Endothelial cell of umbilical vein (primary cell): Measurements from ENCODE around the gene FAM117B. TPM values are rescaled to one million over a fixed set of nuclear protein-coding genes. Genes with fewer than 3 reads are reported as not detected.

Experiments
- BruUV-seq: library from RNA; stranded (reverse); fragments of 400-500 nt; replicated peaks from 2 replicates; lab custom pipeline; 2021; lab: Mats Ljungman, UMichigan
- CTCF ChIA-PET: fragments of 300-600, 350-600 bp; sonication (Branson Sonifier 250); formaldehyde crosslinking; loops from one replicate; lab custom pipeline; 2021; ENCODE audit warnings: antibody characterized with exemption, inconsistent platforms; lab: Charles Lee
- POLR2A ChIA-PET: fragments of 300-600, 350-600 bp; sonication (Branson Sonifier 250); formaldehyde crosslinking; loops from one replicate; lab custom pipeline; 2021; ENCODE audit warnings: antibody characterized with exemption, inconsistent platforms; lab: Charles Lee
- DNase-seq: peaks from one replicate; pipeline ENCODE4 v3.0.0-alpha.2; 2011; ENCODE audit warnings: low read depth, low spot score
- FAIRE-seq: peaks from 2 replicates; lab custom pipeline; 2011; peaks lifted over from hg19 to GRCh38; lab: Jason Lieb, UNC
- H2AFZ ChIP-seq: 2 replicates; pipeline ENCODE4 v1.6.0; 2012; ENCODE audit warnings: low read depth, low read length, control low read depth, inconsistent platforms
- H3K27ac ChIP-seq: 2 replicates; pipeline ENCODE4 v1.5.1; 2011; ENCODE audit warnings: low read depth, mild to moderate bottlenecking, control low read depth, low read length, moderate library complexity; ENCODE audit not compliant: insufficient read depth
- H3K27me3 ChIP-seq, 2 experiments: 2 replicates each; pipeline versions ENCODE4 v1.6.0 to v1.6.1; 2011; ENCODE audit warnings: low read length in 2 of 2, mixed read lengths in 1 of 2; ENCODE audit not compliant: control insufficient read depth in 2 of 2, insufficient read depth in 2 of 2
- H3K36me3 ChIP-seq, 2 experiments: 2 replicates in 1 of 2; 3 replicates in 1 of 2; pipeline ENCODE4 v1.5.1; 2011; ENCODE audit warnings: low read length in 2 of 2, mild to moderate bottlenecking in 1 of 2, moderate library complexity in 1 of 2; ENCODE audit not compliant: control insufficient read depth in 2 of 2, insufficient read depth in 2 of 2; ENCODE audit errors: extremely low read depth in 1 of 2
- H3K4me1 ChIP-seq: 3 replicates; pipeline ENCODE4 v1.5.1; 2011; ENCODE audit warnings: mild to moderate bottlenecking, low read length; ENCODE audit not compliant: control insufficient read depth, insufficient read depth; ENCODE audit errors: extremely low read depth
- H3K4me2 ChIP-seq: 2 replicates; pipeline ENCODE4 v1.6.1; 2011; ENCODE audit warnings: low read length, control low read depth, mixed read lengths; ENCODE audit not compliant: insufficient read depth
- H3K4me3 ChIP-seq, 3 experiments: fragments of 200-600 bp in 1 of 3; sonication (generic), shearing (Covaris generic) in 1 of 3; replicated peaks in 1 of 3; 2 replicates each; pipeline ENCODE4 v1.5.1; 2011 to 2016; ENCODE audit warnings: control low read depth in 3 of 3, low read length in 3 of 3, mild to moderate bottlenecking in 2 of 3, inconsistent platforms in 1 of 3, low read depth in 1 of 3, moderate library complexity in 1 of 3; ENCODE audit not compliant: insufficient read depth in 1 of 3
- H3K79me2 ChIP-seq: 2 replicates; pipeline ENCODE4 v1.6.0; 2012; ENCODE audit warnings: low read length, inconsistent platforms; ENCODE audit not compliant: control insufficient read depth, insufficient read depth
- H3K9ac ChIP-seq: replicated peaks from 2 replicates; pipeline ENCODE3; 2011; ENCODE audit warnings: low read length, control low read depth; ENCODE audit not compliant: insufficient read depth; ENCODE audit errors: extremely low read depth
- H3K9me1 ChIP-seq: replicated peaks from 3 replicates; pipeline ENCODE4 v1.6.0; 2011; ENCODE audit warnings: mild to moderate bottlenecking, low read length; ENCODE audit not compliant: control insufficient read depth, insufficient read depth; ENCODE audit errors: extremely low read depth
- H3K9me3 ChIP-seq: replicated peaks from 2 replicates; pipeline ENCODE4 v1.5.1; 2012; ENCODE audit warnings: low read length, inconsistent platforms; ENCODE audit not compliant: control insufficient read depth, insufficient read depth
- H4K20me1 ChIP-seq: replicated peaks from 2 replicates; pipeline ENCODE3; 2011; ENCODE audit warnings: mild to moderate bottlenecking, low read length; ENCODE audit not compliant: control insufficient read depth, insufficient read depth; ENCODE audit errors: extremely low read depth
- EZH2 ChIP-seq: IDR thresholded peaks from 2 replicates; pipeline ENCODE4 v1.6.1; 2012; ENCODE audit warnings: borderline replicate concordance, low read depth, mild to moderate bottlenecking, moderate library complexity, low read length, inconsistent platforms; ENCODE audit not compliant: severe bottlenecking
- FOS ChIP-seq: IDR thresholded peaks from 2 replicates; pipeline ENCODE4 v1.6.1; 2011; ENCODE audit warnings: mild to moderate bottlenecking, low read length, moderate library complexity, borderline replicate concordance; ENCODE audit not compliant: insufficient read depth
- GATA2 ChIP-seq: IDR thresholded peaks from 2 replicates; pipeline ENCODE4 v1.7.0; 2011; ENCODE audit warnings: low read depth, mild to moderate bottlenecking, moderate library complexity, mixed read lengths, low read length; ENCODE audit not compliant: insufficient read length, insufficient read depth
- JUN ChIP-seq: IDR thresholded peaks from 2 replicates; pipeline ENCODE4 v1.6.1; 2011; ENCODE audit warnings: borderline replicate concordance, low read depth; ENCODE audit not compliant: insufficient read length, insufficient read depth
- MYC ChIP-seq: IDR thresholded peaks from one replicate; pipeline ENCODE4 v1.6.1; 2011; ENCODE audit warnings: mild to moderate bottlenecking, low read depth, low read length
- POLR2A ChIP-seq: IDR thresholded peaks from 2 replicates; pipeline ENCODE4 v1.6.1; 2012; ENCODE audit warnings: low read depth, mild to moderate bottlenecking, control low read depth, low read length
- POLR2AphosphoS5 ChIP-seq: IDR thresholded peaks from 2 replicates; pipeline ENCODE4 v1.6.1; 2012; ENCODE audit warnings: low read depth, mild to moderate bottlenecking, control low read depth, low read length, moderate library complexity; ENCODE audit not compliant: insufficient read depth
- dilution Hi-C: fragments of 300-500 bp; cut with MboI; formaldehyde crosslinking; loops from one replicate; pipeline ENCODE4 v1.15.0; 2019; ENCODE audit warnings: low sequenced_read_pairs; ENCODE audit not compliant: extremely low pct_ligation_motif_present
- intact Hi-C: fragments of 100-400 bp; cut with micrococcal nuclease; formaldehyde crosslinking; loops from one replicate; pipeline ENCODE4 v1.10.0; 2022
- polyA plus RNA-seq, 4 experiments: library from polyadenylated mRNA; depleted of rRNA in 3 of 4; stranded (reverse) in 3 of 4; unstranded in 1 of 4; fragments of >200 nt; gene quantifications; 2 replicates each; pipeline versions ENCODE4 v1.2.1 to v1.2.3, GENCODE V29; 2011 to 2012; ENCODE audit warnings: missing spikeins in 1 of 4
- total RNA-seq: library from RNA; stranded (reverse); gene quantifications from 2 replicates; pipeline ENCODE4 v1.2.3, GENCODE V29; 2021
- TF ChIP-seq, protein P1 (sequence below): IDR thresholded peaks from 2 replicates; pipeline ENCODE4 v1.6.1; 2011; ENCODE audit not compliant: insufficient read depth, insufficient read length
- TF ChIP-seq, protein P2 (sequence below), 2 donors: IDR thresholded peaks; 1 replicate in 1 of 2; 2 replicates in 1 of 2; pipeline ENCODE4 v1.5.1; 2011; ENCODE audit warnings: low read length in 2 of 2, mild to moderate bottlenecking in 2 of 2, moderate library complexity in 2 of 2, control low read depth in 1 of 2, inconsistent platforms in 1 of 2, low read depth in 1 of 2; ENCODE audit not compliant: insufficient read depth in 1 of 2; ENCODE audit errors: extremely low read depth in 1 of 2

The FAM117B gene
- total and polyA plus RNA-seq, 2 donors (not counting 3 experiments of a cell fraction or from before 2014, with no cell fraction given): 1.3 to 7.0 TPM

DNA sequence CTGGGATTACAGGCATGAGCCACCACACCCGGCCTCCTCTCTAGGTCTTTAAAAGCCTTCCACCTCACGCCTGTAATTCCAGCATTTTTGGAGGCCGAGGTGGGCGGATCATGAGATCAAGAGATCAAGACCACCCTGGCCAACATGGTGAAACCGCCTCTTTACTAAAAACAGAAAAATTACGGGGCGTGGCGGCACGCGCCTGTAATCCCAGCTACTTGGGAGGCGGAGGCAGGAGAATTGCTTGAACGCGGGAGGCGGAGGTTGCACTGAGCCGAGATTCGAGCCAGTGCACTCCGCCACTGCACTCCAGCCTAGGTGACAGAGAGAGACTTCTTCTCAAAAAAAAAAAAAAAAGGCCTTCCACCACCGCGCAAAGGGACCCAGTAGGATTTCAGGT is 1.3 kb upstream of the FAM117B start:
- no peak overlapping the region for H2AFZ ChIP-seq
- CTCF ChIA-PET: interaction anchor here (3.0 kb wide), 1 partner anchor 237 kb away, joined by 11 read pairs; no protein-coding TSS in a partner anchor
- FAIRE-seq (no peak), DNase-seq (no peak)
- peaks cover 17% of the 10 kb centered on the region for H3K4me1 ChIP-seq
- no peak overlapping the region for H3K4me2 ChIP-seq
- no peak for TF ChIP-seq FOS
- TF ChIP-seq EZH2: no peak
- TF ChIP-seq, protein P1, sequence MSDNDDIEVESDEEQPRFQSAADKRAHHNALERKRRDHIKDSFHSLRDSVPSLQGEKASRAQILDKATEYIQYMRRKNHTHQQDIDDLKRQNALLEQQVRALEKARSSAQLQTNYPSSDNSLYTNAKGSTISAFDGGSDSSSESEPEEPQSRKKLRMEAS: no peak
- TF ChIP-seq JUN: no peak
- TF ChIP-seq MYC: no peak
- no peak for TF ChIP-seq GATA2
- TF ChIP-seq POLR2AphosphoS5: no peak
- TF ChIP-seq POLR2A: no peak
- TF ChIP-seq, protein P2, sequence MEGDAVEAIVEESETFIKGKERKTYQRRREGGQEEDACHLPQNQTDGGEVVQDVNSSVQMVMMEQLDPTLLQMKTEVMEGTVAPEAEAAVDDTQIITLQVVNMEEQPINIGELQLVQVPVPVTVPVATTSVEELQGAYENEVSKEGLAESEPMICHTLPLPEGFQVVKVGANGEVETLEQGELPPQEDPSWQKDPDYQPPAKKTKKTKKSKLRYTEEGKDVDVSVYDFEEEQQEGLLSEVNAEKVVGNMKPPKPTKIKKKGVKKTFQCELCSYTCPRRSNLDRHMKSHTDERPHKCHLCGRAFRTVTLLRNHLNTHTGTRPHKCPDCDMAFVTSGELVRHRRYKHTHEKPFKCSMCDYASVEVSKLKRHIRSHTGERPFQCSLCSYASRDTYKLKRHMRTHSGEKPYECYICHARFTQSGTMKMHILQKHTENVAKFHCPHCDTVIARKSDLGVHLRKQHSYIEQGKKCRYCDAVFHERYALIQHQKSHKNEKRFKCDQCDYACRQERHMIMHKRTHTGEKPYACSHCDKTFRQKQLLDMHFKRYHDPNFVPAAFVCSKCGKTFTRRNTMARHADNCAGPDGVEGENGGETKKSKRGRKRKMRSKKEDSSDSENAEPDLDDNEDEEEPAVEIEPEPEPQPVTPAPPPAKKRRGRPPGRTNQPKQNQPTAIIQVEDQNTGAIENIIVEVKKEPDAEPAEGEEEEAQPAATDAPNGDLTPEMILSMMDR (IDR thresholded peaks at IDR 0.05; ENCODE audit: extremely low read depth in 1 of 2, insufficient read depth in 1 of 2, low read depth in 1 of 2, low read length in 2 of 2): no peak
- no peak overlapping the region for H3K27ac ChIP-seq
- H4K20me1 ChIP-seq: no peaks in the 10 kb centered on the region
- H3K36me3 ChIP-seq: no peaks in the 10 kb centered on the region
- intact Hi-C loops (loop anchor here (10.0 kb wide), 2 partner anchors 381 to 1051 kb away; partner anchors contain the start of gene NBEAL1), dilution Hi-C loops (no loop called here)
- peaks cover 2% of the 10 kb centered on the region for H3K79me2 ChIP-seq
- H3K27me3 ChIP-seq: no peaks in the 10 kb centered on the region
- H3K4me3 ChIP-seq: no peak overlapping the region
- no peaks in the 10 kb centered on the region for H3K9me3 ChIP-seq
- H3K9ac ChIP-seq: no peak overlapping the region
- POLR2A ChIA-PET: no interaction called here
- H3K9me1 ChIP-seq: no peaks in the 10 kb centered on the region
- no TSS peak for BruUV-seq
